PFSK-1 (cell line): ENCODE data around the gene DNAI7.

Source experiments
- FOXP2 ChIP-seq: optimal IDR thresholded peaks from 2 replicates; pipeline ENCODE3; 2011; ENCODE audit warnings: borderline replicate concordance, control low read depth, inconsistent platforms; ENCODE audit not compliant: insufficient read depth; ENCODE audit errors: extremely low read length, extremely low read depth
- POLR2AphosphoS5 ChIP-seq: IDR thresholded peaks from 2 replicates; pipeline ENCODE4 v1.6.1; 2012; ENCODE audit warnings: low read depth, mild to moderate bottlenecking, control low read depth, low read length, moderate library complexity
- SIN3A ChIP-seq: IDR thresholded peaks from 2 replicates; pipeline ENCODE4 v1.6.1; 2012; ENCODE audit warnings: mild to moderate bottlenecking, low read length, moderate library complexity, borderline replicate concordance; ENCODE audit not compliant: insufficient read depth
- TAF1 ChIP-seq: IDR thresholded peaks from 2 replicates; pipeline ENCODE4 v1.6.1; 2012; ENCODE audit warnings: low read length, control low read depth, borderline replicate concordance; ENCODE audit not compliant: insufficient read depth
- TF ChIP-seq, protein P1 (sequence below), 2 experiments: IDR thresholded peaks; 2 replicates each; pipeline versions ENCODE4 v1.6.1 to v1.8.0; 2011 to 2012; ENCODE audit warnings: low read depth in 2 of 2, low read length in 2 of 2, control low read depth in 1 of 2, inconsistent platforms in 1 of 2, mild to moderate bottlenecking in 1 of 2, moderate library complexity in 1 of 2; ENCODE audit not compliant: insufficient read depth in 1 of 2

DNAI7 gene

DNA sequence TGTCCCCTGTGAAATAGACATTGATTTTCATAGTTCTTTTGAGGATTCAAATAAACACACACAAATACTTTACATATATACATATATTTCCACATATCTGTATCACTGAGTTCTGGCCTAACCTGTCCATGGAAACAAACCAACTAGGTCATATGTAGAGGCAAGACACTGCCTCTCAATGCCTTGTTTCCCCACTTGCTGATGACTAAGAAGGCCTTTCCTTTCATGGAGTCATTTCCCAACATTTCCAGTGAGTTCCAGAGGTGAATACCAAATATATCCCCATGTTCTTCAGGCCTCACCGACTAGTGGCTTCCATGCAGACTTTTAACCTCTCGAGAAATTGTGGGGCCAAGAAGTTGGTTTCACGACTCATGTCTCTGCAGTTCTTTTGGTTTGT, 120.8 kb downstream of the DNAI7 start:
- no peak for TF ChIP-seq TAF1
- TF ChIP-seq, protein P1, sequence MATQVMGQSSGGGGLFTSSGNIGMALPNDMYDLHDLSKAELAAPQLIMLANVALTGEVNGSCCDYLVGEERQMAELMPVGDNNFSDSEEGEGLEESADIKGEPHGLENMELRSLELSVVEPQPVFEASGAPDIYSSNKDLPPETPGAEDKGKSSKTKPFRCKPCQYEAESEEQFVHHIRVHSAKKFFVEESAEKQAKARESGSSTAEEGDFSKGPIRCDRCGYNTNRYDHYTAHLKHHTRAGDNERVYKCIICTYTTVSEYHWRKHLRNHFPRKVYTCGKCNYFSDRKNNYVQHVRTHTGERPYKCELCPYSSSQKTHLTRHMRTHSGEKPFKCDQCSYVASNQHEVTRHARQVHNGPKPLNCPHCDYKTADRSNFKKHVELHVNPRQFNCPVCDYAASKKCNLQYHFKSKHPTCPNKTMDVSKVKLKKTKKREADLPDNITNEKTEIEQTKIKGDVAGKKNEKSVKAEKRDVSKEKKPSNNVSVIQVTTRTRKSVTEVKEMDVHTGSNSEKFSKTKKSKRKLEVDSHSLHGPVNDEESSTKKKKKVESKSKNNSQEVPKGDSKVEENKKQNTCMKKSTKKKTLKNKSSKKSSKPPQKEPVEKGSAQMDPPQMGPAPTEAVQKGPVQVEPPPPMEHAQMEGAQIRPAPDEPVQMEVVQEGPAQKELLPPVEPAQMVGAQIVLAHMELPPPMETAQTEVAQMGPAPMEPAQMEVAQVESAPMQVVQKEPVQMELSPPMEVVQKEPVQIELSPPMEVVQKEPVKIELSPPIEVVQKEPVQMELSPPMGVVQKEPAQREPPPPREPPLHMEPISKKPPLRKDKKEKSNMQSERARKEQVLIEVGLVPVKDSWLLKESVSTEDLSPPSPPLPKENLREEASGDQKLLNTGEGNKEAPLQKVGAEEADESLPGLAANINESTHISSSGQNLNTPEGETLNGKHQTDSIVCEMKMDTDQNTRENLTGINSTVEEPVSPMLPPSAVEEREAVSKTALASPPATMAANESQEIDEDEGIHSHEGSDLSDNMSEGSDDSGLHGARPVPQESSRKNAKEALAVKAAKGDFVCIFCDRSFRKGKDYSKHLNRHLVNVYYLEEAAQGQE (IDR thresholded peaks at IDR 0.05; ENCODE audit: insufficient read depth in 1 of 2, low read depth in 2 of 2, low read length in 2 of 2): no peak
- TF ChIP-seq POLR2AphosphoS5: no peak
- TF ChIP-seq SIN3A: no peak
- TF ChIP-seq FOXP2: no peak

DNA sequence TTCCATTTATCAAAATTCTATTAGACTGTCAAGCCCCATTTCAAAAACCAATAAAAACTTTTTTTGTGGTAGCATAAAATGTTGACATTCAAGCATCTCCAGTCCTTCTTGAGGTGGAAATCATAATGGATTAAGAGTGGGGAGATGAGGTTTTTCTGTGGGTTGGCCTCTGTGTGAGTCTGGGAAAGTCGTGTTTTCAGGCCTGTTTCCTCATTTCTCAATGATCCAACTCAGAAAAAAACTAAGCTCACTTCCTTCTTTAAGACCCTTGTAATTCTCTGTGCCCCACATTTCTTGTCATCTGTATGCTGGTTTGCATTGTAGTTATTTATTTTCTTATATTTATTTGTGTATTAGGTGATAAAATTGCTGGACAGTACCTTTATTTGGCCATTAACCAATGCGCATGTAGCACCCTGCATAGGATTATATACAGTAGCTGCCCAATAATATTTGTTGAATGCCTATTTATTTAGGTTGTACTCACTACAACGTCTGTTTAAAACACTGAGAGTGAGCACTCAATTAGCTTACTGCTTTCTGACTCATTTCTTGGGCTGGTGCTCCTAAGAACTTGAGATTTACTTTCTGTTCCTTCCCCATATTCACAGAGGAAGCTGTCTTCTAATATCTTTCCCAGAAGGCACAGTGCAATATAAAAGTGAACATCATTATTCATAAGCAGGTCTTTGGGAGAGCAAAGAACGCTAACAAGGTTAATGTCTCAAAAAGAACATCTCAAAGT, 121.9 kb downstream of the DNAI7 start:
- TF ChIP-seq TAF1: no peak
- no peak for TF ChIP-seq FOXP2
- no peak for TF ChIP-seq SIN3A
- TF ChIP-seq, protein P1 (IDR thresholded peaks at IDR 0.05; ENCODE audit: insufficient read depth in 1 of 2, low read depth in 2 of 2, low read length in 2 of 2): no peak
- TF ChIP-seq POLR2AphosphoS5: no peak

DNA sequence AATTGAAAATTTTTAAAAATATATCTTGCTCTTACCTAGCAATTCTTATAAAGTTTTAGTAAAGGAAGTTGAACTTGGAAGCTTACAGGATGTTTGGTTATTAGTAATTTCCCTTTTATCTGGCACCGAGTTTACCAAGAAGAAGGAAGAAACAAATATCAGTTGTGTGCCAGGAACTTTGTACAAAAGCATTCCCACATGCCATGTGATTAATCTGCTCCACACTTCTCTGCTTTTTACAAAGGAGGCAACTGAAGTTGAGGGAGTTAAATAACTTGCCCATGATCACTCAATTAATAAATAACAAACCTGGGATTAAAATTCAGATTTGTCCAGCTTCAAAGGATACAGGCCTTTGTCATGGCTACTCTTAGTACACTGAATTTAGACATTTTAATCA, 123.6 kb downstream of the DNAI7 start:
- TF ChIP-seq SIN3A: no peak
- no peak for TF ChIP-seq TAF1
- TF ChIP-seq POLR2AphosphoS5: no peak
- TF ChIP-seq FOXP2: no peak
- TF ChIP-seq, protein P1 (IDR thresholded peaks at IDR 0.05; ENCODE audit: insufficient read depth in 1 of 2, low read depth in 2 of 2, low read length in 2 of 2): no peak

DNA sequence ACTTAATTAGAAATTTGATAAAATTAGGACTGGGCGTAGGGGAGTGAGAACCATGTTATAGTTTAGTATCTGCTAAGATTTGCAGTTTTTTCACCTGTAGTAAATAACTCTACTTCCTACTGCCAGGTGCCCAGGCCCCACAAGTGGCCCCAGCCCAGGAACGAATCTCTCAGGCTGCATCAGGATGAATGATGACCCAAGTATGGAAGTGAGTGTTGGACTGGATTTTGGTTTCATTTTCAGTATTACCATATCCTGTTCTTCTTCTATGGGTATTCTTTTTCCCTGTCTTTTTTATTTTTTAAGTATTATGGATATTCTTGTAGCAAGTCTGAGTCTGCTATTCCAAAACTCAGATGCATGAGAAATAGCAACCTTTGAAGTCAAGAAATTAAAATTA, 125.7 kb downstream of the DNAI7 start:
- TF ChIP-seq, protein P1 (IDR thresholded peaks at IDR 0.05; ENCODE audit: insufficient read depth in 1 of 2, low read depth in 2 of 2, low read length in 2 of 2): no peak
- TF ChIP-seq SIN3A: no peak

DNA sequence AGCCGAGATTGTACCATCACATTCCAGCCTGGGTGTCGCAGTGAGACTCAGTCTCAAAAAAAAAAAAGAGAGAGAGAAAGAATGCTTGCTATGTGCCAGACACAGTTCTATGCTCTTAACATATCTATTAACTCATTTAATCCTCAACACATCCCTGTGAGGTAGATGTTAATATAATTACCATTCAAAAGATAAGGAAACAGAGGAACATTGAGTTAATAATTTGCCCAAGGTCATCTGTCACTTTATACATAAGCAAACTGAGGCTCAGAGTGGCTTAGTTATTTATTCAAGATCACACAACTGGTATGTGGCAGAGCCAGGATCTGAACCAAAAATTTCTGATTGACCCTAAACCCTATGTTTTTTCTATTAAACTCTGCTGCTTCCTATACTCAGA, 129.9 kb downstream of the DNAI7 start:
- TF ChIP-seq POLR2AphosphoS5 (no peak), FOXP2 (no peak)
